GM19397 (cell line): ENCODE results near the gene EVA1B.

Experiments used
- ATAC-seq: cut with Tn5 transposase; IDR thresholded peaks from one replicate; pipeline ENCODE4 v1.9.1; 2021; ENCODE audit warnings: mild to moderate bottlenecking, moderate library complexity; ENCODE audit not compliant: unreplicated experiment

EVA1B gene

GRCh38 chr1:36284061-36284460 lies 39.4 kb downstream of the EVA1B start:
- no peak for ATAC-seq

DNA sequence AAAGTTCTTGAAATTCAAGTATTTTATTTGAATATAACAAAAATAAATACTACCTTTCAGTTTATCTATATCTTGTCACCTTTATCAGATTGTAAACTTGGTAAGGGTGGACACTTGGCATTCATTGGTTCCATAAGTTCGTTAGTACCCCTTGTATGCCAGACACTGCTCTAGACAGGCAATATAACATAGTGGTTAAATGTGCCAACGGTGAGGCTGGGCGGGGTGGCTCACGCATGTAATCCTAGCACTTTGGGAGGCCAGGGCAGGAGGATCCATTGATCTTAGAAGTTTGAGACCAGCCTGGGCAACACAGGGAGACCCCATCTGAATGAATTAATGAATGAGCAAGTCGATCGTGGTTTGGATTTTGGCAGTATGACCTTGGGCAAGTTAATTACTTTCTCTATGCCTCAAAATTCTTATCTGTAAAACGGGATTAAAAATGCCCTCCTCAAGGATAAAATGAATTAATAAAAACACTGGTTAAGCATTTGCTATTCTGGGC lies 43.6 kb downstream of the EVA1B start:
- ATAC-seq: no peak

- no peak for ATAC-seq
Observed at GRCh38 chr1:36279110-36279788, 44.2 kb downstream of the EVA1B start.

DNA sequence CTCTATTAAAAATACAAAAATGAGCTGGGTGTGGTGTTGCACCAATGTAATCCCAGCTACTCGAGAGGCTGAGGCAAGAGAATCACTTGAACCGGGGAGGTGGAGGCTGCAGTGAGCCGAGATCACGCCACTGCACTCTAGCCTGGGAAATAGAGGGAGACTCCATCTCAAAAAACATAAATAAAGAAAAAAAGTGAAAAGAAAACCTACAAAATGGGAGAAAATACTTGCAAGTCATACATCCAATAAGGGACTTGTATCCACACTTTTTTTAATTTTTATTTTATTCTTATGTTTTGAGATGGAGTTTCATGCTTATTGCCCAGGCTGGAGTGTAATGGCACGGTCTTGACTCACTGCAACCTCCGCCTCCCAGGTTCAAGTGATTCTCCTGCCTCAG lies 46.8 kb downstream of the EVA1B start:
- no peak for ATAC-seq

- ATAC-seq: no peak
Observed at GRCh38 chr1:36274201-36274600, 49.2 kb downstream of the EVA1B start.

- no peak for ATAC-seq
Observed at GRCh38 chr1:36273024-36273423, 50.4 kb downstream of the EVA1B start.
